ENCODE results near the gene NRF1. TPM values are rescaled to one million over a fixed set of nuclear protein-coding genes. Genes with fewer than 3 reads are reported as not detected.

The NRF1 gene
- total RNA-seq, 1 experiment from 2014 or later = 19.3 TPM

- Histone ChIP-seq H3K27me3 (ENCODE audit: insufficient read depth, low read length) (no peaks in the 10 kb centered on the region), H3K9ac (ENCODE audit: extremely low read depth, insufficient read length, low read length) (no peak overlapping the region), H4K8ac (replicated peaks; ENCODE audit: insufficient read length, low read depth, low read length) (no peak overlapping the region), H2BK20ac (ENCODE audit: low read depth, low read length, poor library complexity, severe bottlenecking) (no peak overlapping the region), H3K56ac (ENCODE audit: insufficient read length, low read depth, low read length) (no peak overlapping the region), H3K4ac (ENCODE audit: low read depth, low read length) (no peak overlapping the region), H3K9me3 (ENCODE audit: control insufficient read depth, low read depth, low read length) (no peaks in the 10 kb centered on the region), H3T11ph (ENCODE audit: low read length) (no peak overlapping the region), H2AFZ (ENCODE audit: low read length) (no peak overlapping the region), H3K4me2 (ENCODE audit: insufficient read depth, insufficient read length, low read length) (no peak overlapping the region), H2BK12ac (ENCODE audit: insufficient read length, low read depth, low read length) (no peak overlapping the region), H2AK5ac (ENCODE audit: insufficient read length, low read length) (no peak overlapping the region), H3K79me2 (ENCODE audit: insufficient read depth, low read length) (no peaks in the 10 kb centered on the region), H3K23me2 (ENCODE audit: insufficient read length, low read depth, low read length, poor library complexity, severe bottlenecking) (peaks cover 4% of the 10 kb centered on the region), H3K18ac (ENCODE audit: insufficient read length, low read depth, low read length) (no peak overlapping the region), H3K14ac (ENCODE audit: insufficient read depth, low read length) (no peak overlapping the region), H4K20me1 (ENCODE audit: control insufficient read depth, insufficient read depth, insufficient read length) (no peaks in the 10 kb centered on the region), H2BK120ac (ENCODE audit: low read depth, low read length, poor library complexity, severe bottlenecking) (no peak overlapping the region), H4K5ac (ENCODE audit: insufficient read length, low read depth, low read length) (no peak overlapping the region), H4K91ac (ENCODE audit: insufficient read length, low read depth, low read length) (no peak overlapping the region), H3K4me1 (ENCODE audit: insufficient read depth, low read length) (no peaks in the 10 kb centered on the region), H2BK15ac (ENCODE audit: low read depth, low read length) (no peak overlapping the region), H3K23ac (ENCODE audit: insufficient read length, low read depth, low read length) (no peak overlapping the region), H3K27ac (ENCODE audit: insufficient read length, low read depth, low read length) (no peak overlapping the region), H2BK5ac (ENCODE audit: insufficient read length, low read length) (no peak overlapping the region), H3K79me1 (ENCODE audit: insufficient read depth, low read depth, low read length, poor library complexity, severe bottlenecking) (no peaks in the 10 kb centered on the region)
- H3K36me3 Mint-ChIP-seq (ENCODE audit: insufficient read depth in 1 of 3, low read depth in 3 of 3) = peaks cover 5 to 22% (median 19%) of the 10 kb centered on the region in 3 experiments
- DNase-seq = no peak
- H3K27ac Mint-ChIP-seq = no peak overlapping the region
- no peak overlapping the region for H3K4me3 Mint-ChIP-seq
- peaks cover 6 to 16% of the 10 kb centered on the region in 2 experiments for H3K4me1 Mint-ChIP-seq
- peaks cover 3% of the 10 kb centered on the region for H3K27me3 Mint-ChIP-seq (ENCODE audit: low read depth)
- TF ChIP-seq, protein P1, sequence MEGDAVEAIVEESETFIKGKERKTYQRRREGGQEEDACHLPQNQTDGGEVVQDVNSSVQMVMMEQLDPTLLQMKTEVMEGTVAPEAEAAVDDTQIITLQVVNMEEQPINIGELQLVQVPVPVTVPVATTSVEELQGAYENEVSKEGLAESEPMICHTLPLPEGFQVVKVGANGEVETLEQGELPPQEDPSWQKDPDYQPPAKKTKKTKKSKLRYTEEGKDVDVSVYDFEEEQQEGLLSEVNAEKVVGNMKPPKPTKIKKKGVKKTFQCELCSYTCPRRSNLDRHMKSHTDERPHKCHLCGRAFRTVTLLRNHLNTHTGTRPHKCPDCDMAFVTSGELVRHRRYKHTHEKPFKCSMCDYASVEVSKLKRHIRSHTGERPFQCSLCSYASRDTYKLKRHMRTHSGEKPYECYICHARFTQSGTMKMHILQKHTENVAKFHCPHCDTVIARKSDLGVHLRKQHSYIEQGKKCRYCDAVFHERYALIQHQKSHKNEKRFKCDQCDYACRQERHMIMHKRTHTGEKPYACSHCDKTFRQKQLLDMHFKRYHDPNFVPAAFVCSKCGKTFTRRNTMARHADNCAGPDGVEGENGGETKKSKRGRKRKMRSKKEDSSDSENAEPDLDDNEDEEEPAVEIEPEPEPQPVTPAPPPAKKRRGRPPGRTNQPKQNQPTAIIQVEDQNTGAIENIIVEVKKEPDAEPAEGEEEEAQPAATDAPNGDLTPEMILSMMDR (conservative IDR thresholded peaks at IDR 0.05) = no peak
- no CpG with 5 or more reads among the region's 7 CpGs for WGBS (ENCODE audit: extremely low coverage, insufficient read length, low lambda C conversion rate)
- no peaks in the 10 kb centered on the region for H3K9me3 Mint-ChIP-seq
Observed at GRCh38 chr7:129606803-129607202, 4.7 kb upstream of the NRF1 start.
